HG03196 (cell line): ENCODE measurements around the gene LIME1.

Experiments used
- ATAC-seq: cut with Tn5 transposase; IDR thresholded peaks from one replicate; pipeline ENCODE4 v1.9.1; 2021; ENCODE audit not compliant: unreplicated experiment

LIME1 gene

DNA sequence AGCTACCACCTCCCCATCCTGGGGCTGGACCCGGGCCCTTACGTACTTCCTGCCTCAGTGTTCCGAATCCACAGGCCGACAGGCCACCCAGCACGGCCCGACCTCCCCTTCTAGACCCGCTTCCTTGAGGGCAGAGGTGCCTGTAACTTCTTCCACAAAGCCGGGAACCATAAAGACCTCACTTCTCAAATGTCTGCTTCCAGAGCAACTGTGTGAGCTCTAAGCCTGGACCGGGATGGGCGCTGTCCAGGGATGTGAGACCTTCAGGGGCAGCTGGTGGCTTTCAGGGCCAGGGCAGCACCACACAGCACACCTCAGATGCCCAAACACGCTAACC, 12.4 kb downstream of the LIME1 start:
- no peak for ATAC-seq

DNA sequence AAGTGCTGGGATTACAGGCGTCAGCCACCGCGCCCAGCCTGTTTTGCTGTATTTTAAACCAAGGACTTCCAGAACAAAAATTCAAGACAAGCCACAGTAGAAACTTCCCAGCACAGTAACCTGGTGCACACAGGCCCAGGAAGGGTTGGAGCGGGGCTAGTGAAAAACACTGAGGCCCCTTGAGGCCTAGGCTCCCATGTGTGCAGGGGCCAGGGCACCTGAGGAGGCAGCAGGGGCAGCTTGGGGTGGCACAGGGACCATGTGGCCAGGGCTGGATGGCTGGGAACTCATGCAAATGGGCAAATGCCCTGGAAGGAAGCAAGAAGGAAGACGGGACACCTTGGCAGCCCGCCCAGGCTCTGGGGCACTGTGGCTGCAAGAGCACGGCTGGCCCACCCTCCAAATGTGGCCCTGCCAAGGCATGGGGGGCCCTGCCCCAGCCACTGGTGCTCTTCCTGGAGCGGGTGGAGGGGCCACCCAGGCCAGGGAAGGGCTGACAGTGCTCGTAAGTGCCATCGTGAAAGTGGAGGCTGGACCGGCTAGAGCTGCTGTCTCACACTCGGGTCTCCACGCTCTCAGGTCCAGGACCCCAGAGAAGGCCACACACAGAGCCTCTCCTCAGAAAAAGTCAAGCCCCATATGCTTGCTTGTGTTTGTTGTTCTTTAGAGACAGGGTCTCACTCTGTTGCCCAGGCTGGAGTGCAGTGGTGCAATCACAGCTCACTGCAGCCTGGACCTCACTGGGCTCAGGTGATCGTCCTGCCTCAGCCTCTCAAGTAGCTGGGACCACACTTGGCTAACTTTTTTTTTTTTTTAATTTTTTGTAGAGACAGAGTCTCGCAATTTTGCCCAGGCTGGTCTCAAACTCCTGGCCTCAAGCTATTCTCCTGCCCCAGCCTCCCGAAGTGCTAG, 13.4 kb downstream of the LIME1 start:
- ATAC-seq: no peak

- ATAC-seq: no peak
Measured at GRCh38 chr20:63750807-63751470, 14.5 kb downstream of the LIME1 start.

GRCh38 chr20:63751471-63752271, 15.2 kb downstream of the LIME1 start:
- no peak for ATAC-seq

GRCh38 chr20:63752411-63753101, 16.1 kb downstream of the LIME1 start:
- ATAC-seq: no peak

GRCh38 chr20:63753381-63753780, 16.9 kb downstream of the LIME1 start:
- ATAC-seq: no peak

DNA sequence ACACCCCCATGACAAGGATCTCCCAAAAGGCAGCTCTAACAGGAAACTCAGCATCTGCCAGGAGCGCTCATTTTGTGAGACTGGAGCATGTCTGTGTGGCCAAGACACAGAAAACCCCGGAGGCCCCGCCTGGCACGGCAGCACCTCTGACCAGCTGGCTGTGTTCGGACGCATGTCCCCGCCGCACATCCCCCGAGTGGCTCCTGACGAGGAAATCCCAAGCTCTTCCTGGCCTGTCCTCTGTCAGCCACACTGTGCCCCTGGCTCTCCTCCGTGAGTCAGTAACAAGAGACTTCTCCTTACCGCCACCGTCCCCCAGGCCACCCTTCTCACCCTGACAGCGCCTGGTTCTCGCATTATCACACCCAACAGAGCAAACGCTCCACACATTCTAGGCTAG, 17.5 kb downstream of the LIME1 start:
- no peak for ATAC-seq

DNA sequence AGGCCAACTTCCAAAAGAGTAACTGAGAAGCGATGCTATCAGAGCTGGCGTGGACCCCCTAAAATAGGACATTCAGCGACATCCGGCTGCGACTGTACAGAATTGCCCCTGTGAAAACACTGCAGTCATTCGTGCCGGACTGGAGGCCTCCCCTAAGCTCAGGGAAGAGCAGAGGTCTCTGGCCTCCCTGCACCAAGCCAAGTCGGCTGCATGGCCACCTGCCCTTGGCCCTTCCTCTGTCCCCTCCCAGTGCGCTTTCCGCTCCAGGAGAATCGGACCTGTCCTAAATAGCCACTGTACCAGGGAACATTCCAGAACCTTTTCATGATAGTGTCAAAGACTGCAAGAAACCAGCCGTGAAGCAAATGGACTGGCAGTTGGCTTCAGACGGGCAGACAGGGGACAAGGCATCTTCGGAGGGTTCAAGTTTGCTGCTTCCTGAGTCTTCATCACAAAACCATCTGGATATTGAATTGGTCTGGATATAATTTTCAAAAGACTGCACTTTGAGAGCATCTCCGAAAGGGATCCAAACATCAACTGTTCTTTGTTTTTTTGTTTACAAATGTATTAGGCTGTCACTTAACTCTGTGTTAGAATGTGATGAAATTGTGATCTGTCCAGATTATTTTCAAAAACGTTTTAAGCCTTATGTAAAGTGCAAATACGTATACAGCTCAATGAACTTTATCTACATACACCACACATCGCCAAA, 19.6 kb downstream of the LIME1 start:
- no peak for ATAC-seq

GRCh38 chr20:63756648-63756991, 20.2 kb downstream of the LIME1 start:
- ATAC-seq: no peak

- no peak for ATAC-seq
Measured at GRCh38 chr20:63758152-63758551, 21.7 kb downstream of the LIME1 start.

GRCh38 chr20:63759377-63759901, 23.0 kb downstream of the LIME1 start:
- ATAC-seq: no peak

GRCh38 chr20:63765082-63765873, 28.8 kb downstream of the LIME1 start:
- ATAC-seq: no peak

- no peak for ATAC-seq
Measured at GRCh38 chr20:63765902-63766301, 29.4 kb downstream of the LIME1 start.

DNA sequence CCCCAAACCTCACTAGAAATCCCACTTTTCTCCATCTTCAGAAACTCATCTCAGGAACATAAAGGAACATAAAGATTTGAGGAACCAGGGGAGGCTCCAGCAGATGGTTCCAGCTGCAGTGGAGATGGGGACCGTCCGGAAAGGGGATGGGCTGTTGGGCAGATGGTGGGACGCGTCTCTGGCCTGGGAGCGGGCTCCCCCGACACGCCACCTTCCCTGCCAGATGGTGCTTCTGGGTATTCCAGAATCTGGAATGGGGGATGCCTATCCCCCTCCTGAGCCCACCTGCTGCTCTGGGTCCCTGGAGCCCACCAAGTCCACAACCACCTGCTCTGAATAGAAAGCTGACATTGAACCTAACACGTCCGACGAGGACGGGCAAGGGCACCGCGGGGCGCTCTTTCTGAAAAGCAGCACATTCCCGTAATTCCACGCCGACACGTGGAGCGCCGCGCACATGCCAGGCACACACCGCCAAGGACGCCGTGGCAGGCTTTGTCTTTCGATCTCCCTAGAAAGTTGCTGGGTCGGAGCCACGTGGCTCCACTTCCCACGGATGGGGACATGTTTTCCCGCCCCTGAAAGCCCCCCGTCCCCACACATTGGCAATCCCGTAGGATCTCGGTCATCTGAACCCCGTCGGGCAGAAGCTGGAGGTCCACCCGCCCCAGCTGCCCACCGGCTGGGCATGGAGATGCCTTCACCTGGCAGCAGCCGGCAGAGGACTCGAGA, 30.4 kb downstream of the LIME1 start:
- no peak for ATAC-seq

GRCh38 chr20:63767456-63767855, 31.0 kb downstream of the LIME1 start:
- ATAC-seq: no peak

DNA sequence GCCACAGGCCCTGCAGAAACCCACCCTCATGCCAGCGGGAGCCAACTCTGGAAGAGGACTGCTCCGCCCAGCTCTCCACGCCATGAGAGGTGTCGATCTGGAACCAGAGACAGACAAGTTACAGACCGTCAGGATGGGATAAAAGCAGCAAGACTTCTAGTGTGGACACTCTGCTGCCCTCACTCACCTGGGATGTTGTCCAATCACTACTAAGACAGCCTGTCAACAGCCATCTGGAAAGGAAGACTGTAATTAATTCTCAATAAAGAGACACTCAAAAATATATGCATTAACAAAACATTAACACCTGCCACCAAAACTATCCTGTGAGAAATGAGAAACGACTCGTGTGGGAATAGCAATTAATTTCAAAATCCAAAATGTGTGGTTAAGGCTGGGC, 31.4 kb downstream of the LIME1 start:
- ATAC-seq: no peak

DNA sequence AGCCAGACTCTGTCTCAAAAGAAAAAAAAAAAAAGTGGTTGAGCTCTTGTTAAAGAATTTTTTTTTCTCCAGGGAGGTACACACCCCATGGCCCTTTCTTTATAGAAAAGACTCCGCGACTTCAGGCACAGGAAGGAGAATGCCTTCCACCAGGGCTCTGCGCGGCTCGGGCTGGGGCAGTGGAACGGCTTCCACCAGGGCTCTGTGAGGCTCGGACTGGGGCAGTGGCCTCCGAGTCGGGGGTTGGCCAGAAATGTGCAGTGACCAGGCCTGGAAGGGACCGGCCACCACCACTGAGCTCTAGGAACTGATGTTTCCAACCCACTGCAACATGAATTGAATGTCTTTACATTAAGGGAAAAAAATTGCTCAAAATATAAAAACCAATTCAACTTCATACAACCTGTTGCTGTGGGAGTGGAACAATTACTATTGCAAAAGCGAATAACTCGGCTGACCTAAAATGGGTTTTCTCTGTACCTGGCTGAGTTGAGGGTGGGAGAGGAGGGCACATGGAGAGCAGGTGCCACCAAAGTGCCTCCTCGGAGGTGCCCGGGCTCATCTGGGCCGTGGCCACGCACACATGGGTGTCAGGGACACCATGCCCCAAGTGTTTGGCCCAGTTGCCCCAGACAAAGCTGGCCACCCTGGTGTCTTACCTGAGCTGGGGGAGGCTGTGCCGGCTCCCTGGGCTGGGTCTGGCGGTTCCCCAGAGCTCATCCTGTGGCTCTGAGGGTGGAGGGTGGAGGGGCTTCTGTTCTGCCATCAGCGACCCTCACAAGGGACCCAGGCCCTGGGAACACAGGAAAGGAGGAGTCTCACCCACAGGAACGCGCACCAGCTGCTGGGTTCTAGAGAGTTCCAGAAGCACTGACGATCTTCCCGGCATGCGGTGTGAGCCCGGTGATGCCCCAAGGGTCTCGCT, 32.4 kb downstream of the LIME1 start:
- ATAC-seq: no peak
